ENCODE data around the gene SNTN.

DNA sequence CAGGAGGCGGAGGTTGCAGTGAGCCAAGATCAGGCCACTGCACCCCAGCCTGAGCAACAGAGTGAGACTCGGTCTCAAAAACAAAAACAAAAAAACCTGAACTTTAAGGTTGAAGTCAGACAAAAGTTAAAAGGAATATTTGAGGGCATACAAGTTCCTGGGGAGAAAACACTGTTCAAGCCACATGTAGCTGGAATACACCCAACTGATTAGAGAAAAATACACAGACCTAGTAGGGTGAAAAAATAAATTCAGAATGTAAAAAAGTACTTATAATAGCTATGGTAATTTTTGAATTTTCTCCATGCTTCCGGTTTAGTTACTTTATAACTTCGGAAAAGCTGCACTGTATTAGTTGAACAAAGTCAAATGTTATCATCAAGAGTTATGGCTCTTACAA is 42.6 kb upstream of the SNTN start:
- TF ChIP-seq EZH2 (IDR thresholded peaks at IDR 0.05) (no peak), POLR2AphosphoS5 (IDR thresholded peaks at IDR 0.05; ENCODE audit: borderline replicate concordance, low read depth, low read length) (no peak)
